Vagina (tissue), 2 donors: ENCODE results near the gene ANKRD11.

ENCODE experiments used
- POLR2A ChIP-seq, 2 donors: fragments of 450-650 bp; IDR thresholded peaks; one replicate each; pipeline ENCODE4 v1.6.1; 2017; ENCODE audit warnings: antibody characterized with exemption in 2 of 2, mild to moderate bottlenecking in 2 of 2, moderate library complexity in 2 of 2
- POLR2AphosphoS5 ChIP-seq, 2 donors: sonication (generic); formaldehyde crosslinking; IDR thresholded peaks; one replicate each; pipeline ENCODE4 v1.9.0; 2017; ENCODE audit warnings: antibody characterized with exemption in 2 of 2, mild to moderate bottlenecking in 2 of 2, low read depth in 1 of 2; ENCODE audit not compliant: insufficient read depth in 1 of 2
- TF ChIP-seq, protein P1 (sequence below), 3 experiments: fragments of 450-650 bp in 2 of 3; fragments of 200-600 bp in 1 of 3; sonication (generic) in 1 of 3; IDR thresholded peaks; one replicate each; pipeline ENCODE4 v1.5.1; 2017 to 2019; ENCODE audit warnings: antibody characterized with exemption in 3 of 3, mild to moderate bottlenecking in 2 of 3, moderate library complexity in 2 of 3

DNA sequence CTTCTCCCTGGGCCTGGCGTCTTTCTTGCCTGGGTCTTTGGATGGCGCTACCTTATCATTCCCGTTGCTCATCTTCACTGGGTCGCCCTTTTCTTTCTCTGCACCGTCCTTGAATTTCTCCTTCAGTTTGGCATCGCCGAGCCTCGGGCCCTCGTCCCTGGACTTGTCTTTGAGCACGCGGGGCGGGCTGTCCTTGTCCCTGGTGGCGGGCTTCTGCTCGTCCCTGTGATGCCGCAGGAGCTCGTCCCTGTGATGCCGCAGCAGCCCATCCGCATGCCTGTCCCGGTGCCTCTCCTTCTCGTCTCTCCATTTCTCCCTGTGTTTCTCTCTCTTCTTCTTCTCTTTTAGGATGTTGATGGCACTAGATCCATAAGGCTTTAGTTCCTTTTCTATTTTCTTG lies 208.5 kb downstream of the ANKRD11 start:
- TF ChIP-seq, protein P1, sequence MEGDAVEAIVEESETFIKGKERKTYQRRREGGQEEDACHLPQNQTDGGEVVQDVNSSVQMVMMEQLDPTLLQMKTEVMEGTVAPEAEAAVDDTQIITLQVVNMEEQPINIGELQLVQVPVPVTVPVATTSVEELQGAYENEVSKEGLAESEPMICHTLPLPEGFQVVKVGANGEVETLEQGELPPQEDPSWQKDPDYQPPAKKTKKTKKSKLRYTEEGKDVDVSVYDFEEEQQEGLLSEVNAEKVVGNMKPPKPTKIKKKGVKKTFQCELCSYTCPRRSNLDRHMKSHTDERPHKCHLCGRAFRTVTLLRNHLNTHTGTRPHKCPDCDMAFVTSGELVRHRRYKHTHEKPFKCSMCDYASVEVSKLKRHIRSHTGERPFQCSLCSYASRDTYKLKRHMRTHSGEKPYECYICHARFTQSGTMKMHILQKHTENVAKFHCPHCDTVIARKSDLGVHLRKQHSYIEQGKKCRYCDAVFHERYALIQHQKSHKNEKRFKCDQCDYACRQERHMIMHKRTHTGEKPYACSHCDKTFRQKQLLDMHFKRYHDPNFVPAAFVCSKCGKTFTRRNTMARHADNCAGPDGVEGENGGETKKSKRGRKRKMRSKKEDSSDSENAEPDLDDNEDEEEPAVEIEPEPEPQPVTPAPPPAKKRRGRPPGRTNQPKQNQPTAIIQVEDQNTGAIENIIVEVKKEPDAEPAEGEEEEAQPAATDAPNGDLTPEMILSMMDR (IDR thresholded peaks at IDR 0.05) = no peak
- TF ChIP-seq POLR2A (IDR thresholded peaks at IDR 0.05) (no peak), POLR2AphosphoS5 (IDR thresholded peaks at IDR 0.05; ENCODE audit: insufficient read depth in 1 of 2, low read depth in 1 of 2) (no peak)
